Embryonic facial prominence (tissue), 1 donor: ENCODE data around the gene TRMT61A.
"Not testable (repeated sequence)": the region's sequence is repeated elsewhere in the genome, so short reads cannot be mapped to it uniquely, and the experiment has no call there.

Experiments
- DNase-seq: peaks from one replicate; pipeline ENCODE4 v3.0.0-alpha.2; 2016; ENCODE audit errors: extremely low spot score

TRMT61A gene

GRCh38 chr14:103508521-103509329 is 20.3 kb upstream of the TRMT61A start:
- DNase-seq: no peak

- no peak for DNase-seq
Measured at GRCh38 chr14:103509864-103510723, 18.9 kb upstream of the TRMT61A start.

- DNase-seq: no peak
Measured at GRCh38 chr14:103510724-103511693, 18.0 kb upstream of the TRMT61A start.

GRCh38 chr14:103512180-103512579 is 16.8 kb upstream of the TRMT61A start:
- DNase-seq: not testable (repeated sequence)

GRCh38 chr14:103512701-103513611 is 16.0 kb upstream of the TRMT61A start:
- no peak for DNase-seq

GRCh38 chr14:103514596-103515421 is 14.2 kb upstream of the TRMT61A start:
- DNase-seq: no peak

GRCh38 chr14:103516426-103517173 is 12.4 kb upstream of the TRMT61A start:
- DNase-seq: no peak

GRCh38 chr14:103517174-103517566 is 11.8 kb upstream of the TRMT61A start:
- no peak for DNase-seq

GRCh38 chr14:103517721-103518421 is 11.1 kb upstream of the TRMT61A start:
- no peak for DNase-seq

- no peak for DNase-seq
Measured at GRCh38 chr14:103518422-103519042, 10.5 kb upstream of the TRMT61A start.

GRCh38 chr14:103519043-103519836 is 9.8 kb upstream of the TRMT61A start:
- DNase-seq: no peak

- no peak for DNase-seq
Measured at GRCh38 chr14:103519837-103520212, 9.2 kb upstream of the TRMT61A start.

- DNase-seq: no peak
Measured at GRCh38 chr14:103520269-103520656, 8.7 kb upstream of the TRMT61A start.

- DNase-seq: no peak
Measured at GRCh38 chr14:103520657-103521437, 8.1 kb upstream of the TRMT61A start.

GRCh38 chr14:103521438-103521950 is 7.5 kb upstream of the TRMT61A start:
- no peak for DNase-seq

GRCh38 chr14:103521951-103522563 is 6.9 kb upstream of the TRMT61A start:
- no peak for DNase-seq
